T-helper 22 cell (primary cell): ENCODE results near the gene DGLUCY.
"Not testable (repeated sequence)": the region's sequence is repeated elsewhere in the genome, so short reads cannot be mapped to it uniquely, and the experiment has no call there.

Experiments used
- DNase-seq: peaks from one replicate; pipeline ENCODE4 v3.0.0-alpha.2; 2020; ENCODE audit warnings: low read depth

Gene DGLUCY

GRCh38 chr14:91108941-91109611 is 4.8 kb upstream of the DGLUCY start:
- DNase-seq = no peak

GRCh38 chr14:91111443-91111842 is 2.4 kb upstream of the DGLUCY start:
- DNase-seq = no peak

- no peak for DNase-seq
Observed at GRCh38 chr14:91112194-91112593, 1.7 kb upstream of the DGLUCY start.

- DNase-seq = peak; percentile 33
Observed at GRCh38 chr14:91114079-91115065, 499 bp downstream of the DGLUCY start.

GRCh38 chr14:91115986-91116770 is 2.3 kb downstream of the DGLUCY start:
- no peak for DNase-seq

- DNase-seq = no peak
Observed at GRCh38 chr14:91116913-91117588, 3.2 kb downstream of the DGLUCY start.

GRCh38 chr14:91117960-91118359 is 4.1 kb downstream of the DGLUCY start:
- no peak for DNase-seq

GRCh38 chr14:91118511-91119068 is 4.7 kb downstream of the DGLUCY start:
- DNase-seq = no peak

- no peak for DNase-seq
Observed at GRCh38 chr14:91119556-91120311, 5.9 kb downstream of the DGLUCY start.

GRCh38 chr14:91123201-91123600 is 9.3 kb downstream of the DGLUCY start:
- DNase-seq = no peak

- DNase-seq = not testable (repeated sequence)
Observed at GRCh38 chr14:91124406-91125270, 10.8 kb downstream of the DGLUCY start.

GRCh38 chr14:91125271-91125660 is 11.4 kb downstream of the DGLUCY start:
- DNase-seq = no peak

- no peak for DNase-seq
Observed at GRCh38 chr14:91125801-91126200, 11.9 kb downstream of the DGLUCY start.

- DNase-seq = no peak
Observed at GRCh38 chr14:91126761-91127160, 12.9 kb downstream of the DGLUCY start.

GRCh38 chr14:91127401-91127801 is 13.5 kb downstream of the DGLUCY start:
- DNase-seq = no peak

- DNase-seq = no peak
Observed at GRCh38 chr14:91127924-91128323, 14.1 kb downstream of the DGLUCY start.

- no peak for DNase-seq
Observed at GRCh38 chr14:91128699-91129098, 14.8 kb downstream of the DGLUCY start.

- DNase-seq = no peak
Observed at GRCh38 chr14:91129261-91129660, 15.4 kb downstream of the DGLUCY start.

- no peak for DNase-seq
Observed at GRCh38 chr14:91135039-91135438, 21.2 kb downstream of the DGLUCY start.
